ENCODE measurements around the gene CMTM7.
"Not testable (repeated sequence)": the region's sequence is repeated elsewhere in the genome, so short reads cannot be mapped to it uniquely, and the experiment has no call there.

Gene CMTM7

DNA sequence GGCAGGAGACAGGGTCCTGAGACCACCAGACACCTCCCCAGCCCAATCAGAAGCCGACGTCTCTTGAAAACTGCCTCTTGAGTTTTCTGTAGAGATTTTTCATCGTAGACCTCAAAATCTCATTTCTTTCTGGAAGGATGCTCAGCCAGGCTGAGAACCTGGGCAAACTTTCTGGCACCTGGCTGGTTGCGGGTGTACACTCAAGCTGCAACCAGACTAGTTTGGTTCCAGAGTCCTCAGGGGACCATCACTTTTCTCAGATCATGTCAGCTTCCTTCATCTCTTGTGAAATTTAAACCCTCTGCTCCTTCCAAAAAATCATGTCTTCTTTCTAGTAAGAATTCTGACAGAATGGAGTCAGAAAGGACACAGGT lies 45.1 kb downstream of the CMTM7 start:
- no peak for DNase-seq (ENCODE audit: low spot score)

DNA sequence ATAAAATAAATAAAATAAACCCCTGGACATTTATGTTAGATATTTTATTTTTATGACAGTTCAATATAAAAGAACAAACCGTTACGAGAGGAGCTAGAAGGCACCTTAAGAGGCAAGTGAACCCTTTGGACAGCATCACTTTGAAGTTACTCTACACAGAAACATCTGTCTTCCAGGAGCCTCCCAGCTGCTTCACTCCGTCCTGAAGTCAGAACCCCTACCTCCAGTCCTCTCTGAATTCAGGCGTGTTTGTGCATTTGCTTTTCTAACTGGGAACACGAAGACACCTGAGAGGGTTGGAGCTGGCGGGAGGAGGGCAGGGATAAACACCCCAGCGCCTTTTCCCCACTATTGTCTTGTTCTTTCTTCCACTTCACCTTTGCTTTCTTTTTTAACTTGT lies 46.2 kb downstream of the CMTM7 start:
- no peak for DNase-seq (ENCODE audit: low spot score)

GRCh38 chr3:32438596-32439344 lies 47.1 kb downstream of the CMTM7 start:
- DNase-seq (ENCODE audit: low spot score): no peak

- DNase-seq (ENCODE audit: low spot score): not testable (repeated sequence)
These were observed 47.8 kb downstream of the CMTM7 start for GRCh38 chr3:32439421-32439820.

DNA sequence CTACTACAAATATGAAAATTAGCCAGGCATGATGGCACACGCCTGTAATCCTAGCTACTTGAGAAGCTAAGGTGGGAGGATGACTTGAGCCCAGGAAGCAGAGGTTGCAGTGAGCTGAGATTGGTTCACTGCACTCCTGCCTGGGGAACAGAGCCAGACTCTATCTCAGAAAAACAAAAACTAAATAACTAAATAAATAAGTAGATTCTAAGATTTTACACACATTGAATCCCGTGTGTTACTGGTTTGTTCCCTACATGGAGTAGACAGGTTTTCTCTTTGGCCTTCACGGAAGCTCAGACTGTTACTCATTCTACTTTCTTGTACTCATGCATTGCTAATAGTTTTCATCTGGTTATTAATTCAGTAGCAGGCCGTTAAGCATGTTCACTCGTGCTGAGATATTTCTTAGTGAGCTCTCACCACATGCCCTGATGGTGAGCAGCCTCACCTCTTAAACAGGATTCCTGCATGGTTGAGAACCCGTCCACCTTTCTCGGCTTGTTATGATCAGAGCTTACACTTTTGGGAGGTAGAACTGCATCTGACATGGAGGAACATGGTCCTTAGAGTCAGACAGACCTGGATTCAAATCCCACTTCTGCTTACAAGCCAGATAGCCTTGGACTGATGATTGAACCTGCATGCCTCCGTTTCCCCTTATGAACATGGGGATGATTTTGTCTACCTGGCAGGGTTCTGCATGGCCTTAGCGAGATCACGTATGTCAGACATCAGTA lies 49.1 kb downstream of the CMTM7 start:
- no peak for DNase-seq (ENCODE audit: low spot score)

DNA sequence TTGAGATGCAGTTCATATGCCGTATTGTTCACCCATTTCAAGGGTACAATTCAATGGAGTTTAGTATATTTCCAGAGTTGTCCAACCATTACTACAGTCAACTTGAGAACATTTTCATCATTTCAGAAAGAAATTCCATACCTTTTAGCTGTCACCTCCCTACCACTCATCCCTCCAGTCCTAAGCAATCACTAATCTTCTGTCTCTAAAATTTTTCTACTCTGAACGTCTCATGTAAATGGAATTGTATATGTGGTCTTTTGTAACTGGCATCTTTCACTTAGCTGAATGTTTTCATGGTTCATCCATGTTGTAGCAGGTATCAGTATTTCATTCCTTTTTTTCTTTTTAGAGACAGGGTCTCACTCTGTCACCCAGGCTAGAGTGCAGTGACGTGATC lies 51.1 kb downstream of the CMTM7 start:
- no peak for DNase-seq (ENCODE audit: low spot score)

DNA sequence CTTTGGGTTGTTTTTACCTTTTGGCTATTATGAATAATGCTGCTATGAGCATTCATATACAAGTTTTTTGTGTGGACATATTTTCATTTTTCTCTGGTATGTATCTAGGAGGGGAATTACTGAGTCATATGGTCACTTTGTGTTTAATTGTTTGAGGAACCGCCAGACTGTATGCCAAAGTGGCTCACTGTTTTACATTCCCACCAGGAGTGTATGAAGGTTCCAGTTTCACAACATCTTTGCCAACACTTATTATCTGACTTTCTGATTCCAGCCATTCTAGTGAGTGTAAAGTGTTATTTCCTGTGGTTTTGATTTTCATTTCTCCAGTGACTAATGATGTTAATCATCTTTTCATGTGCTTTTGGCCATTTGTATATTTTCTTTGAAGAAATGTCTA lies 51.8 kb downstream of the CMTM7 start:
- DNase-seq (ENCODE audit: low spot score): peak; percentile 5

DNA sequence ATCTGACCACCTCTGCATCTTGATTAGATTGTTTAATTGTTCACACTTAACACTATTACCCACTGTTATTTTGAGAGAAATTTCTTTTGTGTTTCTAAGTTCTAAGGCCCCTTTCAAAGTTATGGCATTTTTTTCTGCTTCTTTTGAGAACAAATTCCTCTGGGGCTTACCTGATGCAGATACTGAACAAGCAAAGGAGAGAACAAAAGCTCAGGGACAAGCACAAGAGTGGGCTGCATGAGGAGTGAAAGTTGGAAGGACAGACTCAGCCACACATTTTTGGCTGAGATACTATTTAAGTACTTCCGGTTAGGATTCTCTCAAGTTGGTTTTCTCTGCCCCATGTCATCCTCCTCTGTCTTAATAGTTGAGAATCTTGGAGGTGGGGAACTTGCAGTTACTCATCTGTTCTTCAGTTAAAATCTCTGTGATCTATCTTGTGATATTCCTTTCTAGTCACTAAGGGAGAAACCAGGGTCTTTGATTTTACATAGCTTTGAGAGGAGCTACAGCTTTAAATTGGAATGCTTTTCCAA lies 56.3 kb downstream of the CMTM7 start:
- no peak for DNase-seq (ENCODE audit: low spot score)

DNA sequence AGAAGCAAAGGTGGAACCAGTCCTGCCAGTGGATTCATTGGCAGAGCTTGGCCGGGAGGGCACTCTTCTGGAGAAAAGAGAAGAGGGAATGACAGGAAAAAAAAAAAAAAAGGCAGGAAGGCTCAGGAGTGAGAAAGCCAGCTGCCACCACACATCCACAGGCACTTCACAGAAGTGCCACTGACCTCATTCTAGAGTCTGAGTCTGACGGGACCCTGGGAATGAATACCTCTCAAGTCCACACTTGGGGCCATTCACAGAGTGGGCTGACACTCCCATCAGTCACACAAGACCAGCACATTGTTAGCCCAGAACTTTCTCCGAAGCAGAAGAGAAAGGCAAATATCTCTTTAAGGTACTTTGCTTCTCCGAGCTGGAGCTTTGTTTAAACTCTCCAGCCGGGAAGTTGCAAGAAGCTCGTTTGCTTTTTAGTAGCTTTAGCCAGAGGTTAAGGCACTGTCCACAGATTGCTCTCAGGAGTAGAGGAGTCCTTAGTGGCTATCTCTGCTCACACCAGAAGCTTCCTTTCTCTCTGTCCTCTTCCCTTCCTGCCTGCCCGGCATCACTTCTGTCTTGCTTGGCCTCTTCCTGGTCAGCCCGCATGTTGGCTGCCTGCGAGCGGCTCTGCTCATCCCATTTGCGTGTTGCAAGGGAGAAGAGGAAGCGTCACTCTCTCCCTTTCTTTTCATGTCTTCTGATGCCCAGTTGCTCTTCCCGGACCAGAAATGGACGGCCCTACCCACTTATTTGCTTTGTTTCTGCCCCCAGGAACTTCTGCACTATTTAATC lies 57.2 kb downstream of the CMTM7 start:
- no peak for DNase-seq (ENCODE audit: low spot score)

DNA sequence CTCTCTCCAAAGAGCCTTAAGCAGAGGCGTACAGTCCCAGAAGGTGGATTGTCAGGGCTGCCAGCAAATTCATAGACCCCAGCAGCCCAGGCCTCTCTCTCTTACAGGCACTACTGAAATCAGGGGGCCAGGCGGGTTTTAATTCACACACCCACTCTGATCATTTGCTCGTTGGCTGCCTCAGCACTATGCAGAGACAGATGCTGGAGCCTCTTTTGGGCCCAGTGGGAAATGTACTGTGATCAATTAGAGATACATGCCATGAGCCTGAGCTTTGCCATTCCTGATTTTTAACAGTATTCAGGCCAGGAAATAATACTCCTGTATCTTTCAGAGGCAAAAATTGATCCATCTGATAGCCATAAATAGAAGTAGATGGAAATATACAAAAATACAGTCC lies 58.0 kb downstream of the CMTM7 start:
- DNase-seq (ENCODE audit: low spot score): no peak

DNA sequence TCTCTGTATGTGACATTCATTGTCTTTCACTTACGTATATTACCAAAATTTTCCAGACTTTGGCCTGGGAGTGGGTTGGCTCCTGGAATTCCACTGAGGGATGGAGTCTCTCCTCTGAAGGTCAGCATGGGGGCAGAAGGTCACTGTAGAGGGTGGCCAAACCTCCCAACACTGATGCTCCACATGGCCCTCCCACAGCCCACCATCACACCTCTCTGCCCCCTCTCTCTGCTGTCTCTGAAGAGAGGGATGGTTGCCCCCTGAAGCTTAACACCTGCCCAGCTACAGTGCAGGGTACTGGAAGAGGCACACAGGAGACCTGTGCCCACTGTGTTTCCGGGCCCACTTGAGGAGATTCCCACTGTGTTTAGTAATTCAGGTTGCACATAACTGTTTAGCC lies 58.8 kb downstream of the CMTM7 start:
- DNase-seq (ENCODE audit: low spot score): no peak

DNA sequence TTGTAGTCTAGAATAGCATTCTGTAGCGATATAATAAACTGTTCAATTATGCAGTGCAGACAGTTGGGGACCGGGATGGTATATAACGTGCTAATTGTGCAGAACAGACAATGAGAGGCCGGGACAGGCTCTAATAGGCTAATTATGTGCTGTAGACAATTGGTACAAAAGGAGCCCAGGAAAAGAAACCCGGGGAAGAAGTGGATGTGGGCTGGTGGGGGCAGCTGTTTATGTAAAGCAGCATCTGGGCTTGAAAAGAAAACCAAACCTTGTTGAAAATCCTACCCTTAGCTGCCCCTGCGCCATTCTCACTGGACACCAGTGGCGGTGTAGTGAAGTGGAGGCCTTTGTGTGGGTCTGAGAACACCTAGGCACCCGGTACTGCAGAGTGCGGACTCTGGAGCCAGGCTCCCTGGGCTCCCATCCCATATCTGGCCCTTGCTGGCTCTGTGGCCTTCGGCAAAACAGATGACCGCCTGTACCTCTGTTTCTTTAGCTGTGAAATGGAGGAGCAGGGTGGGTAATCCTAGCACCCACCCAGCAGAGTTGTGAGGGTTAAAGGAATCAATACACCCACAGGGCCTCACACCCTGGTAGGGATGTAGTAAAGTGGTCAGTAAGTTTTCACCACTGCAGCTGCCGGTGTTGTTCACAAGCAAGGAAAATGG lies 59.5 kb downstream of the CMTM7 start:
- DNase-seq (ENCODE audit: low spot score): no peak

- no peak for DNase-seq (ENCODE audit: low spot score)
These were observed 60.4 kb downstream of the CMTM7 start for GRCh38 chr3:32452009-32452408.

- no peak for DNase-seq (ENCODE audit: low spot score)
These were observed 61.7 kb downstream of the CMTM7 start for GRCh38 chr3:32453346-32453745.

- no peak for DNase-seq (ENCODE audit: low spot score)
These were observed 62.5 kb downstream of the CMTM7 start for GRCh38 chr3:32454111-32454510.

GRCh38 chr3:32454731-32455608 lies 63.3 kb downstream of the CMTM7 start:
- DNase-seq (ENCODE audit: low spot score): no peak

- DNase-seq (ENCODE audit: low spot score): no peak
These were observed 64.2 kb downstream of the CMTM7 start for GRCh38 chr3:32455609-32456428.

DNA sequence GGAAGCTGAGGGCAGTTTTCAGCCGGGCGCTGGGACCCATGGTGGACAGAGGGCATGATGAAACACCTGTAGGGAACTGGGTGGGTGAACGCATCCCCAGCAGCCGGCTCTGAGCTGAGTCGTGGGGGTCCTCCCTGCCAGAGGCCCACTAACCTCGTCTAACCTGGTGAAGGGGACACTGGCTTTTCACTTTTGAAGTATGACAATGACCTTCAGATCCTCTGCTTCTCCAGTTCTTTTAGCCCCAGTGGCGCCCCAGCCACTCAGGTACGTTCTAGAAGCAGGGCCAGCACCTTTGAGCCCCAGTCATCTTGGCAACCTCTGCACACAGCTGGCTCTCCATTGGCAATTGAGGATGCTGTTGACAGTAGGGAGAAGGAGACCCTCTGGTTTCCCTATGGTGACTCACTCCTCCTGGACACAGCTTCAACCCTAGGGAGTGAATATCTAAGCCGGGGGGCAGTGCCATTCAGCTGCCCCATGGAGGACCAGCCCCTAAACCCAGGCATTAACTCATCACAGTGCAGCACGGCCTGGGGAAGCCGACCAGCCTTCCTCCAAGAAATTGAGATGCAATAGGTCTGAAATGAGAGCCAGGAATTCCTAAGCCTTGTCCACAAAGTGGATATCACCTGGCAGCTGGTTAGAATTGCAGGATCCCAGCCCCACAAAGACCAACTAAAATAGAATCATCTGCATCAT lies 64.9 kb downstream of the CMTM7 start:
- DNase-seq (ENCODE audit: low spot score): no peak

DNA sequence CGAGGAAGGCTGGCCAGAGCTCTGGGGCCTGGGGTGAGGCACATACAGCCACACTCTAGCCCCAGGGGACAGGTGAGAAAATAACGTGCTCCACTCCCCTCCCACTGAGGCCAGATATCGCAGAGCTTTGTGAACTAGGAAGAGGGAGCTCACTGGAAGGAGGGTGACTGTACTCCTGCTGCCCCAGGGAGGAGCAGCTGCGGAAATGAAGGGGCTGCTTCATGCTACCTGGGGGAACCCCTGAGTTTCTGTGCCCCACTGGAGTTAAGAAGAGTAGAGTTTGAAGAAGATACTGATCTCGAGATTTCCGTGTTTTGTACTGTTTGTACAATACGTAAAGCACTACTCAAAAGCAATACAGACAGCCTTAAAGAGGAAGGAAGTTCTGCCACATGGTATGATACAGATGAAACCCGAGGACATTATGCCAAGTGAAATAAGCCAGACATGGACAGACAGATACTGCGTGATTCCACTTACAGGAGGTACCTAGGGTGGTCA lies 66.4 kb downstream of the CMTM7 start:
- DNase-seq (ENCODE audit: low spot score): no peak

All from left forelimb (tissue), 1 donor.